HG02623 (cell line): ENCODE data around the gene FSTL4.

Experiments
- ATAC-seq: cut with Tn5 transposase; IDR thresholded peaks from one replicate; pipeline ENCODE4 v1.9.1; 2021; ENCODE audit warnings: moderate library complexity; ENCODE audit not compliant: unreplicated experiment

Gene FSTL4

DNA sequence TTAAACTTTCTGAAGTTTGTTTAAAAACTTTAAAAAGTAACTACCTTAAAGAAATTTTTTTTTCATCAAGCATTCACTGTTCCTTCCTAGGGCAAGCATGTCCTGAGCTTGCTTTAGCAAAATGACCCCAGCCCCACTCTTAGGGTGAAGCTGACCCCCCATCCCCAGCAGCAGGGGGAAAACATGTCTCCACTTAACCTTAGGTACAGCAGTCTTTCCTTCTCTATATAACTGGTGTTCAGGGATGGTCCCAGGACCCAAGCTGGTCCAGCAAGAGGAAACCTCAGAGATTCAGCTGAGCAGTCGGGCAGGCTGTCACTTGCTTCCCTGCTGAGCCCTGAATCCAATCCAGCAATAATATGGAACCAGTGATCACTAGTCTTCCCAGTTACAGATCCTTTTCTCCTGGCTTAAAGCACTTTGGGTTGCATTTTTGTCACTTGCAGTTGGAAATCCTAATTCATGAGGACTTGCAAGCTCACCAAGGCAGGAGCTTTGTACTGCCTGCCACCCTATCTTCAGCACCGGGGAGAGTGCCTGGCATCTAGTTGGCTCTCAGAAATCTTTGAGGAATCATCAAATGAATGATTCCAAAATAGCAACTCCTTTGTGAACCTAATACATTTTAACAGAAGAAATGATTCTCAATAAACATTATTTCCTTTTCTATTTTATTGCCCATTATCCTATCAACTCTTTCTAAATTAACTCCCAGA, 91.2 kb downstream of the FSTL4 start:
- no peak for ATAC-seq

DNA sequence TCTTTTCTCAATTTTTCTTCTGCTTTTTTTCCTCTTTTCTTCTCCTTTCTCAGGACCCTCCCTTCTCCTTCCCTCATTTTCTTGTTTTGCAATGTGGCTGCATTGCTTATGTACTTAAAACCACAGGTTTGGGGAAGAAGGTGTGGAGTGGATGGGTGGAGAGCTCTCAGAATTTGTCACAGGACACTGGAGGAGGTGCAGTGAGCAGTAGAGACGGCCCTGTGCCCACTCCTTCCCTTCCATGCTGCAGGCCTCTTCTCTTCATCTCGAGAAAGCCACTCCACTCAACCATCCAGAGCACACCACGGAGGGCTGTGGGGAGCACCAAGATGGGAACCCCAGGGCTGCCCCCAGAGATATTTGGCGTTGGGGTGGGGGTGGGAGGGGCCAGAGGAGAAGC, 92.3 kb downstream of the FSTL4 start:
- no peak for ATAC-seq

DNA sequence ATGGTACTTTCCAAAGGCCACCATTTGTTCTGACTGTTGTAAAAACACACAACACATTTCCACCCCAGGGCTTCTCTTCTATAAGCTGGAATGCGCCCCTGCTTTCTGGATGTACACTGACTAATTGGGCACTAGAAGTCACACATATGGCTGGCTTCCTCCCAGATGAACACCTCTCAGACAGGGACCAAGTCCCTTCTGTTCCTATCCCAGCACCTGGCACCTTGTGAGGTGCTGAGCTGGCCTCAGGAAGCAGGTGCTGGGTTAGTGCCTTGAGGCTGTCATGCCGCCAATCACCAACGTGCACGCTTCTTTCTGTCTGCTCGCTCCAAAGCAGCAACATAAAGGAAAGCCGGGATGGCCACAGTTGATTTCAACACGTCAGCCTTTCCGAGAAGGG, 93.2 kb downstream of the FSTL4 start:
- ATAC-seq, result no peak

DNA sequence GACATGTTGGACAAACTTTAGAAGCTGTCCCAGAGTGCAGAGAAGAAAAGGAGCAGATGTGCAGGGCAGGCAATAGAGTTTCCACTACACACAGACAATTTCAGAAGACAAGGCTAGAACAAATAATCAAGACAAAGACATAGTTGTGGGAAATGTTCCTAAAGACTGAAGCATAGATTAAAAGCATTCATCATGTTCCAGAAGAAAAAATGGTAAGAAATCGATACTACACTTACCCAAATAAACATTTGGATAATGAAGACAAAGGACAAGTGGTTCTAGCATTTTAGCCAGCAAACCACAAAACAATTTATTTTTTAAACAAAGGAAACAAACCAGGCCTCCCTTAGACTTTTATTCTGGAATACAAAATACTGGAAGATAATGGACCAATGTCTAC, 97.9 kb downstream of the FSTL4 start:
- ATAC-seq, result no peak

DNA sequence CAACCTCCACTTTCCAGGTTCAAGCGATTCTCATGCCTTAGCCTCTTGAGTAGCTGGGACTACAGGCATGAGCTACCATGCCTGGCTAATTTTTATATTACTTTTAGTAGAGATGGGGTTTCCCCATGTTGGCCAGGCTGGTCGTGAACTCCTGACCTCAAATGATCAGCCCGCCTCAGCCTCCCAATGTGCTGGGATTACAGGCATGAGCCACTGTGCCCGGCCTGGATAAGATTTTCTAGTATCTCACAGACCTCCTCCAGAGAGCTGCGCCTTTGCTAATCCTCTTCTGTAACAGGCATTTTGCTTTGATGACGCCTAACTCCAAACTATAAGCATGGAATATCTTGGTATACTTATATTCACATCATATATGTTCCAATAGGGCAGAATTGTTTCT, 99.4 kb downstream of the FSTL4 start:
- ATAC-seq, result no peak

DNA sequence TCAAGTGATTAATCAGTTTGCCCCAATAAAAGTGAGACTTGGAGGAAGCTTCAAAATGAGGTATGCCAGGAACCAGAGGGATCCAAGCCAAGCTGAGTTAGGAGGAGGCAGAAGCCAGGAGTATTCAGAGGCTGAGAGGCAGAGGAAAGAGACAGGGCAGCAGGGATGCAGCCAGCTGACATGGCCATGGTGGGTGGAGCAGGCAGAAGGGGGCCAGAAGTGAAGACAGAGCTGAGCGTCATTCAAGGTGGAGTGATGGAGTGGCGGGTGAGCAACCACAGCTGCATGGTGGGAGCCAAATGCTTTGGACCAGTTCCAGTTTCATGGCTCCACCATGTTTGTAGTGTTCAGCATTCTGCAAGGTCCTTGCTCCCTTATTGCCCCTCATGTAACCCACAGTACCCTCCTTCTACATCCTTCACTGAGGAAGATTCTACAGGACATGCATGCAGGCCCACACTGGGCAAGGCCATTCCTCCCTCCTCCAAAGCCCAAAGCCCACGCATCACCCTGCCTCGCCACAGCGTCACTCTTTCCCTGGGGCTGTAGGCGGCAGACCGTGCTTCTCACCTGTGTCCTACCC, 100.6 kb downstream of the FSTL4 start:
- no peak for ATAC-seq

DNA sequence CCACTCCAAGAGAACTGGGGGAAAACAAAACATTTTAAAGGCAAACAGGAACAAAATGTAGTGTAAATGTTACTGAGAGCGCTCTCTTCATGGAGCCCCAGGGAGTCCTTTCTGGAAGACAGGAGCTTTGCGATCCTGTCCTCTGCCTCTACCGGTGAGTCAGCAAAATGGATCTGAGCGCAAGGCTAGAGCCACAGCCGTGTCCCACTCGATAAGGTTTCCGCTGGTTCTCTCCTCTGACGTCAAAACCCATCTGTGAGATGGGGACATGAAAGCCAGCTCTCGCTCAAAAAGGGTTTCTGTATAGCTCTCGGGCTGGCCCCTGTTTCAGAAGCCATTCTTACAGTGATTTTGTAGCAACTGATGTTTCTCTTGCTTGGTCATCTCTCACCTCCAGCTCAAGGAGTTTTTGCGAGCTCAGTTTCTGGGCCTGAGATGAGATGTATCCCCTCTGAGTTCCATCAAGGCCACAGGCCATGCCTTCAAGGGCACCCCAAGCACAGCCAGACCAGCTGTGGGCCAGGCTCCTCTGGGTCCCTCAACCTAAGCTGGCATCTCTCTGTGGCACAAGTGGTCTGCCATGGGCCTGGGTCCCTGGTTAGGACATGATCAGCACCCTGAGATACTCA, 101.6 kb downstream of the FSTL4 start:
- ATAC-seq, result no peak

DNA sequence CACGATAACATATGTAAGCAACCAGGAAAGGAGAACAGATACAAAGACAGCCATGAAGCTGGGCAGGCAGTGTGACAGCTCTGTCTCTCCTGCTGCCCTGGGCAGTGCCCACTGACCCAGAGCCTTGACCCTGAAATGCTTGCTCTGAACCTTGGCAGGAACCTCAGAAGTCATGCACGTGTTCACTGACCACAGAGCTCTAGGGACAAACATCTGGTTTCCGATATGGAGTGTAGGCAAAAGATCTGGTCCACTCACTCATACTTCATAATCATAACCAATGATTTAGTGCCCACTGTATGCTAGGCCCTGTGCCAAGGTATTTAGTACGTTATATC, 102.6 kb downstream of the FSTL4 start:
- no peak for ATAC-seq

DNA sequence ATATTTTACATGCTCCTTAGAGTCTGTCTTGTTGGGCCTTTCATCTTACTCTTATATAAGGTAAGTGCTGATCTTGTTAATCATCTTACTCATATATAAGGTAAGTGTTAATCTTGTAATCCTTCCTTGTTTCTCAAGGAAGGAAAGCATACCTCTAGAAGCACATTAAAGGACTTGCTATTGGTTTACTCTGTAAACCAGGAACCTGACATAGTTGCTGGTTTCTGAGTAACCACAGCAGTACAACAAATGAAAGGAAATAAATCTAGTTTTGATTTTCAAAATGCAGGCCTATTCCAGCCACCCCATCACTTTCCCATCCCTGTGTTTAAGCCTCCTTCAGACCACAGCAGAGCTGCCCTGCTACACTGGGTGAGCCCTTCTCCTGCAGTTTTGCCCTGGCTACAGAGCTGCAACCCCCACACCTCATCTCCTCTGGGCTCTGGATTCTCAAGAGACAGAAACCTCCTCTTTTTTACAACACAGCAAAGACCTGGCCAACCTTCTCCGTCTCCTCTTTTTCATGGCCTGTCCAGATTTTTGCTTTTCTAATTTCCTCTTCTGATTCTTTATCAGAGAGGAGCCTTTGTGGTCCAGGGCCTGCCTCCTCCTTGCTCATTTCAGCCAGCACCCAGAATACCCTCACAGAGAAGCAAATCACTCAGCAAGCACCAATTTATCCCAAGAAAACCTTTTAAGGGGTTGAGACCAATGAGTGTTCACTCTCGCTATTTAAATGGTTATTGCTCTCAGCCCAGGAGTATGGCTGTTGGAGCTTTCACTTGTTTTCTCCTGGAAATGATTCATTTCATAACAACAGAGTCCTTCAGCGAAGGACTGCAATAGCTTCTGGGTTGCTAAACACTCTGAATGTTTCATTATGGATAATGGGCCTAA, 103.2 kb downstream of the FSTL4 start:
- no peak for ATAC-seq

DNA sequence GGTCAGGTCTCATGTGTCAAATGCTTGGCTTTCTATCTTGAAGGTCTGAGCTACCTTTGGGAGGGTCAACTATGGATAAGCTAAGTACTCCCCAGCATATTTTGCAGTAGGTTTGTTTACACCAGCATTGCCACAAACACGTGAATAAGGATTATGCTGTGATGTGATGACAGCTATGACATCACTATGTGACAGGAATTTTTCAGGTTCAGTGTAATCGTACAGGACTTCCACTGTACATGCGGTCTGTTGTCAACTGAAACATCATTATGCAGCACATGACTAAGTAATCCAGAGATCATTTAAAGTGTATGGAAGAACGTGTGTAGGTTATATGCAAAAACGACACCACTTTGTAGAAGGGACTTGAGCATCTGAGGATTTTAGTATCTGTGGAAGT, 104.0 kb downstream of the FSTL4 start:
- ATAC-seq, result no peak

DNA sequence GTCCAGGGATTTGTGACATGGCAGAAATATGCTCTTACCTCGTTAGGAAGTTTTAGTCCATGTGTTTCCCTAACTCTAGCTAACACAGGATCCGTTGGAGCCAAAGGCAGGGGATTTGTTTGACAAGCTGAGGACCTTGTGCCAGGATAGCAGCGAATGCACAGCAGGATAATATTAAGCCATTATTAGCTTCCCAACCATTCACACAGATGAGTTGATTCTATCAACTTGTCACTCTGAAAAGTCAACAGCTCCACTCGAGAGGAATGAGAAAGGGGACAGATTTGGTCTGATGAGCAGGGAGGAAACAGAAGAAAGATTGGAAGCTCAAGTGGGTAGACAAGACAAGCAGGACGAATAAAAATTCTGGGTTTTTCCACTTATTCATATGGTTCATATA, 106.2 kb downstream of the FSTL4 start:
- ATAC-seq, result no peak

DNA sequence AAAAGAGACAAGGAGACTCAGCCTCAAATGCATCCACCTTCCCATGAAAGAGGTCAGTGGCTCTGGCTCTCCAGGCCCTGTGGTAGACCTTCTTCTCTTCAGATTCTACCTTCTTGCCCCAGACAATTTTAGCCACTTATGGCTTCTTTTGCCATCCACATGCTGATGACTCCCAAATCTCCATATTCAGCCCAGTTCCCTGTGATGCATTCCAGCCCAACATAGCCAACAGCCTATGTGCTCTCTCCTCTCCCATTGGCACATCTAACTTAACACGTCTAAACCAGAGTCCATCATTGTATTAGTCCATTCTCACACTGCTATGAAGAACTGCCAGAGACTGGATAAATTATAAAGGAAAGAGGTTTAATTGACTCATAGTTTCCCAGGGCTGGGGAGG, 108.8 kb downstream of the FSTL4 start:
- no peak for ATAC-seq

DNA sequence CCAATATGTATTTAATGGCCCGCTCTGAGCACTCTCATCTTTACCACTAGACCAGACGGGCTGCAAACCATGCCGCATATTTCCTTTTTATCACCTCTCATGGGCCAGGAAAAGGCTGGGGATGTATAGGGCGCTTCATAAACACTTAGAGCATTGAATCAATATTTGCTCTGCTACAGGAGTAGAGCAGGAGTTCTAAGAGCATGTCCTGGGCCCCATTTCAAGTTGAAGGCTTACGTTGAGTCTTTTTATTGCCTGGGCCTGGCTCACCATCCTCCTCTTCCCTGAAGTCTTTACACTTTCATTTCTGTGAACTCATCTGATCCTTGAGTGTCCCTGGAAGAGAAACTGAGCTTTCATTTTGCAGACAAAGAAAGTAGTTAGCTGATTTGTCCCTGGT, 112.4 kb downstream of the FSTL4 start:
- ATAC-seq, result no peak

DNA sequence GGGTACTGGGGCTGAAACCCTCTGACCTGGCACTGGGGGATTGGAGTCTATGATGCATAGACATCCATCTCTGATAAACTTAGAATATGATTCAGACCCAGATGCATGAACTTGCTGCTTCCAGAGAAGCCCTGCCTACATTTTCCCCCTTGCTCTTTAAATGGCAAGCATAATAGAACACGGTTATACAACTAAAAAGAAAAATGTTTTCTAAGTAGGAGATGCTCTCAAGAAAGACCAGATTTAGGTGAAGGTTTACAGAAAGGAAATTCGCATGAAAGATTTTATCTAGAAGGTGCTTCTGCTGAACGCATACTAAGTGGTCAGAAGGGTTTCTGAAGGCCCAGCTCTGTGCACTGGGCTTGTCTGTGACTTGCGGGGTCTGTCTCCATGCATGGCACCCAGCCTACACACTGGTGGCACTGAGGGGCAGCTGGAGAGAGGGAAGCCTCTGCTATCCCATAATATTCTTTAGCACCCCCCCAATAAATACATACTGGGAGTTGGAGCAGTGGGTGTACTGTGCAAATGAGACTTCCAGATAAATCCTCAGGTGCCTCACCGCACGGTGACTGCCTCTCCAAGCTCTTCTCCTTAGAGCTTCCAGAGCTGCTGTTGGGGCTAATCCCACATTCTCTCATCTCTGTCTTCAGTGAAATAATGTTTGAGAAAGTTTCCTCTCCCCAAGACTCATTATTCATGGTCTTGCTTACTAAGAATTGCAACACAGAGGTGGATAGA, 114.6 kb downstream of the FSTL4 start:
- ATAC-seq, result no peak

DNA sequence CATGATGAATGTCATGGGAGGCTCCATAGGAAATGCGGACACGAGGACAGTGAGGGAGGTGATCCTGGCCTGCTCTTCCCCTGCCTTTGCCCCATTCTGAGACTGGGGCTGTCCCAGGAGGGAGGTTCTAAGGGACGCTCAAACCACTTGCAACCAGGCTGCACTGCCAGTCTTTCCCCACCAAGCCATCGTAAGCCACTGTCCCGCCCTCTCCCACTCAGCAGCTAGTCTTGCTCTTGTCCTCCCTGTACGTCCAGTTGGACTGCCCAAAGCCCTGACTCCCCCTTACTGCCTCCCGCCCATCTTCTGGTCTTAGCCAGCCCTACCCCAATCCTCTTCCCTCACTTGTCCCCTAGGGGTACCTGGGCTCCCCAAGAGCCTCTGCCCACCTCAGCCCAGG, 115.7 kb downstream of the FSTL4 start:
- no peak for ATAC-seq

DNA sequence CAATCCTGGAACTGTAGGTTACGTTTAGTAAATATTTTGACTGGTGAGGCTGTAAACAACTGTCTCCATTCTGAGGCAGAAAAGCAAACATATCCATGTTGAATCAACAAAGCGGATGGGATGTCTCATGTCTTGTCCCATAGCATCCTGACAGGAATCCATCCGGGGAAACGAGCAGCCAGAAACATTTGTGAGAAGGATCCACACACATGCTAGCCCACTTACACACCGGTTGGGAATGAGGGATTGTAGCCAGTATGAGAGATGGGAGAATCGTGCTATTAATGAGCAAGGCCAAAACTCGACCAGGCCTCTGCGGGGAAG, 117.5 kb downstream of the FSTL4 start:
- no peak for ATAC-seq

DNA sequence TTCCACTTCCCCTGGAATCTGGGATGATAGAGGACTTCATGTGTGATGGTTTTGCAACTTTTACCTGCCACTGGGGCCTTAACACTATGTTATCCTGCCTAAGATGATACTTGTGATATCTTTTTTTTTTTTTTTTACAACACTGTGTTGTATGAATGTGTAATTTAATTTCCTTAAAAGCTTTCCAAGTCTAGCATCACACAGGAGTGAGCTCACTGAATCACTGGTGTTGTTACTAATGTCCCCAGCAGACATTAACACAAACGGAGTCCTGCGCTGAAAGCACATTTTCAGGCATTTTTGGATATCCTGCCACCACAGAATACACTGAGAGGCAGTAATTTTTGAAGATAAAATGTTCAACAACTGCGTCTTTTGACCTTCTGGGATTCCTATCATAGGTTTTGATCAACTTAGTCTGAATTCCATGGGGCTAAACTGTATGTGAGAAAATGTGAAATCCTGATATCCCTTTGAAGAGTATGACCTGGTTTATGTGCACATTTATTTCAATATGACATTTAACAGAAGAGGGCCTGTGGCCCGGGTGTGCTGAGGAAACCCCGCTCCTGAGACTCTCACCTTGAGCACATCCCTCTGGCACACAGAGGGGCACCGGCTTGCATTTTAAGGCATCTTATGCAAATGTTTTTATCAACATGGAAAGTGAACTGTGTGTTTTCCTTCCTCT, 118.0 kb downstream of the FSTL4 start:
- no peak for ATAC-seq

DNA sequence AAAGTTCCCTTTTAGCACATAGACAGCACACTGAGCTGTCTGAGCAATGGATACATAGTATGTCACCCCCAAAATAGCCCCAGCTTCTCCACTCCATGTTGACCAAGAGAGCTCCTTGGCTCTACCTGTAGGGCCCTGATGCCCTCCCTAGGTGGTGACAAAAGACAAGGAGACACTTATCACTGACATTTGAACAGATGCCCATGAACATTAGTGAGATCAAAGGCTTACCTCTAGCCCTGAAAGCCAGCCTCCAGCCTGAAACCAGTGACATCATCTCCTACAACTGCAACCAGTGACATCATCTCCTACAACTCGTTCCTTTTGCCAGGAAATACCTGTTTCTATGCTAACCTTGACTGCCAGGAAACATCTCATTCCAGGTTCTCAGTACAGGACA, 122.7 kb downstream of the FSTL4 start:
- ATAC-seq, result no peak

DNA sequence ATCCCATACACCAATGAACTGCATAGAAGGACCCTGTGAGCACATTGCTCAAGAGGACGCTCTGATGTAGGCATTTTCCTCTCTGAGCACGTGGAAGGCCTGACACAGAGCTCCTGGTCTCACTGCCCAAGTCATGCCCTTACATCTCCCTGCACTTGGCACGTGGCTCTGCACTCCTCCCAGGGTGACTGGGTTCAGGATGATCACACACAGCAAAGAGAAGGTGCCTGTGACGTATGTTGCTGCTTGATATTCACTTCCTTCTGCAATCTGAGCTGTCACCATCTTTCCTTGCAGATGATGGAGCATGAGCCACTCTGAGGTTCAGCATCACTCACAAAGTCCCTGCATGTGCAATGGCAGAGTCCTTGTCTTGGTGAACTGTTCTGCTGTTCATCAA, 125.2 kb downstream of the FSTL4 start:
- no peak for ATAC-seq

DNA sequence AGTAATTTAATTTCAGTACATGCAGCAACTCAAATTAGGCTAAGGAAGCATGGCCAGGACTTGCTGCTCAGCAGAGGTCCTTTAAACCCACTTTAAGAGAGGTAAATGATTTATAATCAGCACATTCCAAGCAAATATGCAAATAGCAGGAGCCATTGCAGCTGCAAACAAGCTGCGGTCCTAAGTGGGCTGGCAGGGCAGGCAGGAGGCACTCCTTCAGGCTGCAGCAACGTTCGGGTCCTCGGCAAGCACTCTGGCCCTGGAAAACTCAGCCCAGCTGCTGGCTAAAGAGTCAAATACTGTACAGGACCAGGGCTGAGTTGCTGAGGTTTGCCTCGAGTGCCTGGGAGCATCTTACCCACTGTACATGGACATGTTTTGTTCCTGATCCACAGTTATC, 126.9 kb downstream of the FSTL4 start:
- no peak for ATAC-seq
